ENCODE results near the gene PATL2.

Gene PATL2

GRCh38 chr15:44662478-44663409, 48.4 kb downstream of the PATL2 start:
- peak overlapping the region; percentile 99 for H3K4me3 ChIP-seq (ENCODE audit: low read depth, low read length)
- TF ChIP-seq, protein P1, sequence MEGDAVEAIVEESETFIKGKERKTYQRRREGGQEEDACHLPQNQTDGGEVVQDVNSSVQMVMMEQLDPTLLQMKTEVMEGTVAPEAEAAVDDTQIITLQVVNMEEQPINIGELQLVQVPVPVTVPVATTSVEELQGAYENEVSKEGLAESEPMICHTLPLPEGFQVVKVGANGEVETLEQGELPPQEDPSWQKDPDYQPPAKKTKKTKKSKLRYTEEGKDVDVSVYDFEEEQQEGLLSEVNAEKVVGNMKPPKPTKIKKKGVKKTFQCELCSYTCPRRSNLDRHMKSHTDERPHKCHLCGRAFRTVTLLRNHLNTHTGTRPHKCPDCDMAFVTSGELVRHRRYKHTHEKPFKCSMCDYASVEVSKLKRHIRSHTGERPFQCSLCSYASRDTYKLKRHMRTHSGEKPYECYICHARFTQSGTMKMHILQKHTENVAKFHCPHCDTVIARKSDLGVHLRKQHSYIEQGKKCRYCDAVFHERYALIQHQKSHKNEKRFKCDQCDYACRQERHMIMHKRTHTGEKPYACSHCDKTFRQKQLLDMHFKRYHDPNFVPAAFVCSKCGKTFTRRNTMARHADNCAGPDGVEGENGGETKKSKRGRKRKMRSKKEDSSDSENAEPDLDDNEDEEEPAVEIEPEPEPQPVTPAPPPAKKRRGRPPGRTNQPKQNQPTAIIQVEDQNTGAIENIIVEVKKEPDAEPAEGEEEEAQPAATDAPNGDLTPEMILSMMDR (IDR thresholded peaks at IDR 0.05; ENCODE audit: borderline replicate concordance, insufficient read depth, low read depth, low read length): no peak

DNA sequence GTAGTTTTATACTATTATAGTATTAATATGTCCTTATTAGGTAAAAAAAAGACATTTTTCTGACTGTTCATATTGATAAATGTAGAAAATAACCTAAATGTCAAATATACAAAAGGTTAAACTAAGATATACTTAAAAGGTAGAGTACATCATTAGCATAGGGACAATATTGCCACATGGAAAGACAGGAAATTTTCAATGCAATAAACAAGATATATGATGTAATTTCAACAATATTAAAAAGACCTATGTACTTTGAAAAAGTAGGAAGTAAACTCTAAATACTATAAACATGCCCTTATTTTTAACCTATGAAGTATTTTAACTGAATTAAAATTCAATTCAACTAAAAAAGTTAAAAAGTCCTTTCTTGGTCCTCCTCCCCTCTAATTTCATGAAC, 49.5 kb downstream of the PATL2 start:
- TF ChIP-seq, protein P1 (IDR thresholded peaks at IDR 0.05; ENCODE audit: borderline replicate concordance, insufficient read depth, low read depth, low read length): no peak
- H3K4me3 ChIP-seq (ENCODE audit: low read depth, low read length): no peak overlapping the region

GRCh38 chr15:44659056-44659455, 52.1 kb downstream of the PATL2 start:
- no peak overlapping the region for H3K4me3 ChIP-seq (ENCODE audit: low read depth, low read length)
- TF ChIP-seq, protein P1 (IDR thresholded peaks at IDR 0.05; ENCODE audit: borderline replicate concordance, insufficient read depth, low read depth, low read length): no peak

- TF ChIP-seq, protein P1 (IDR thresholded peaks at IDR 0.05; ENCODE audit: borderline replicate concordance, insufficient read depth, low read depth, low read length): no peak
- H3K4me3 ChIP-seq (ENCODE audit: low read depth, low read length): no peak overlapping the region
These were observed 53.7 kb downstream of the PATL2 start for GRCh38 chr15:44657378-44657777.

DNA sequence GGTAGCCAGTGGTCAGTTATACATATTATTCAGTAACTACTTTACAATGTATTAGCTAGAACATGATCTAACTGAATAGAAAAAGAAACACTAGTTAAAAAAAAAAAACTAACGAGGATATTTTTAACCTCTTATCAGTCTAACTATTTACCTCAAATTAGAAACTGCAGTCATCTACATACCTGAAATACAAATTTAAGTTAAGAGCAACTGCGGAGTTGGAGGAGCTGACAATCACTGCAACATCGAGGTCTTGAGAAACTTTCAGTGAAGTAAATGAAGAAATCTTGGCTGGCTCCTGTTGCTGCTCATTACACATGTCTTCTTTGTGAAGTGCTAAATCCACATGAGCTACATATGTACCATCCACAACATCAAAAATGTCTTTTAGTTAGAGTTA, 54.2 kb downstream of the PATL2 start:
- H3K4me3 ChIP-seq (ENCODE audit: low read depth, low read length): no peak overlapping the region
- TF ChIP-seq, protein P1 (IDR thresholded peaks at IDR 0.05; ENCODE audit: borderline replicate concordance, insufficient read depth, low read depth, low read length): no peak

DNA sequence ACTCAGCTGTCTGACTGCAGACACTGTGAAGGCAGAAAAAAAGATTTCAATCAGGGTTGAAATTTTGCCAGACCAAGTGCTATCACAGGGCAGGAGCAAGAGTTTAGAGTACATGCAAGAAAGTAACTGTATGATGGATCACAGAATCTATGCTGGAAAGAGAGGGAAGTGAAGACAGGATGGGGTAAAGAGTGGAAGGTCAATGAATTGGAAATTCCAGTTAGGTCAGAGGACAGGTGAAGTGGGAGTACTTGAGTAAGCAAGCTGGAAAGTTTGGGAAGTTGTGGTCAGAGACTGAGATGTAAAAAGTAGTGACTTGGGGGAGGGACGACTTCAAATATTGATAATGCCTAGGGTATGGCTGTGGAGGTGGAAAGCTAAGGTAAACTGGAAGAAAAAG, 54.8 kb downstream of the PATL2 start:
- no peak overlapping the region for H3K4me3 ChIP-seq (ENCODE audit: low read depth, low read length)
- TF ChIP-seq, protein P1 (IDR thresholded peaks at IDR 0.05; ENCODE audit: borderline replicate concordance, insufficient read depth, low read depth, low read length): no peak

- TF ChIP-seq, protein P1 (IDR thresholded peaks at IDR 0.05; ENCODE audit: borderline replicate concordance, insufficient read depth, low read depth, low read length): no peak
- no peak overlapping the region for H3K4me3 ChIP-seq (ENCODE audit: low read depth, low read length)
These were observed 56.3 kb downstream of the PATL2 start for GRCh38 chr15:44654858-44655257.
